ENCODE data around the gene U2SURP. TPM values are rescaled to one million over a fixed set of nuclear protein-coding genes. Genes with fewer than 3 reads are reported as not detected.

Gene U2SURP
- total RNA-seq, 1 donor from 2014 or later = 232 TPM

DNA sequence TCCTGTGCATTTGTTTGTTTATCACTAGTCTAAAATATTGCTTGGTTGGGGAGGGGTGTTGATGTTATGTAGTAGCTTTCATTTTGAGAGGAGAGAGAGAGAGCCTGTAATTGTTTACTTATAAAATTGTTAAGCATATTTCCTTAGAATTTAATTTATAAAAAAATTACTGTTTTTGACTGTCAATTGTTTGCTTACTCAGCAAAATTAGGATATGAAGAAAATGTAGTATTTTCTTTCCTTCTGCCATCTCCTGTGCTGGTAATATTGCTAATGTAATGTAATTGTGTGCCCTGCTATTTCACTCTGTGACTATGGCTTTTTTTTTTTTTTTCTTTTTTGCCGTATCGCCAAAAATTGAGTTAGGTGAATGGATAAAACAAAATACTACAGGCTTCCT lies 3.5 kb downstream of the U2SURP start:
- Mint-ChIP-seq H3K36me3 (peaks cover 7% of the 10 kb centered on the region), H3K27ac (no peak overlapping the region), H3K27me3 (ENCODE audit: insufficient read depth, low read depth) (no peaks in the 10 kb centered on the region), H3K4me1 (peaks cover 19% of the 10 kb centered on the region), H3K4me3 (no peak overlapping the region), H3K9me3 (no peaks in the 10 kb centered on the region)
- Histone ChIP-seq H3K27me3 (no peaks in the 10 kb centered on the region), H3K4me1 (peaks cover 16% of the 10 kb centered on the region), H3K79me2 (ENCODE audit: low read depth) (peaks cover 93% of the 10 kb centered on the region), H3K9ac (no peak overlapping the region), H3K36me3 (no peaks in the 10 kb centered on the region), H3K27ac (no peak overlapping the region), H4K20me1 (ENCODE audit: low read depth) (peaks cover 54% of the 10 kb centered on the region), H3K4me2 (no peak overlapping the region), H3K9me3 (ENCODE audit: low read depth) (no peaks in the 10 kb centered on the region), H2AFZ (replicated peaks) (no peak overlapping the region), H3F3A (ENCODE audit: low read depth) (peaks cover 25% of the 10 kb centered on the region), H3K4me3 (no peak overlapping the region)
- DNase-seq (ENCODE audit: low spot score) = no peak
- no peak for TF ChIP-seq EZH2 (IDR thresholded peaks at IDR 0.05)
- TF ChIP-seq, protein P1, sequence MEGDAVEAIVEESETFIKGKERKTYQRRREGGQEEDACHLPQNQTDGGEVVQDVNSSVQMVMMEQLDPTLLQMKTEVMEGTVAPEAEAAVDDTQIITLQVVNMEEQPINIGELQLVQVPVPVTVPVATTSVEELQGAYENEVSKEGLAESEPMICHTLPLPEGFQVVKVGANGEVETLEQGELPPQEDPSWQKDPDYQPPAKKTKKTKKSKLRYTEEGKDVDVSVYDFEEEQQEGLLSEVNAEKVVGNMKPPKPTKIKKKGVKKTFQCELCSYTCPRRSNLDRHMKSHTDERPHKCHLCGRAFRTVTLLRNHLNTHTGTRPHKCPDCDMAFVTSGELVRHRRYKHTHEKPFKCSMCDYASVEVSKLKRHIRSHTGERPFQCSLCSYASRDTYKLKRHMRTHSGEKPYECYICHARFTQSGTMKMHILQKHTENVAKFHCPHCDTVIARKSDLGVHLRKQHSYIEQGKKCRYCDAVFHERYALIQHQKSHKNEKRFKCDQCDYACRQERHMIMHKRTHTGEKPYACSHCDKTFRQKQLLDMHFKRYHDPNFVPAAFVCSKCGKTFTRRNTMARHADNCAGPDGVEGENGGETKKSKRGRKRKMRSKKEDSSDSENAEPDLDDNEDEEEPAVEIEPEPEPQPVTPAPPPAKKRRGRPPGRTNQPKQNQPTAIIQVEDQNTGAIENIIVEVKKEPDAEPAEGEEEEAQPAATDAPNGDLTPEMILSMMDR (IDR thresholded peaks at IDR 0.05) = no peak
- TF ChIP-seq EZH2phosphoT487 (IDR thresholded peaks at IDR 0.05) = no peak

DNA sequence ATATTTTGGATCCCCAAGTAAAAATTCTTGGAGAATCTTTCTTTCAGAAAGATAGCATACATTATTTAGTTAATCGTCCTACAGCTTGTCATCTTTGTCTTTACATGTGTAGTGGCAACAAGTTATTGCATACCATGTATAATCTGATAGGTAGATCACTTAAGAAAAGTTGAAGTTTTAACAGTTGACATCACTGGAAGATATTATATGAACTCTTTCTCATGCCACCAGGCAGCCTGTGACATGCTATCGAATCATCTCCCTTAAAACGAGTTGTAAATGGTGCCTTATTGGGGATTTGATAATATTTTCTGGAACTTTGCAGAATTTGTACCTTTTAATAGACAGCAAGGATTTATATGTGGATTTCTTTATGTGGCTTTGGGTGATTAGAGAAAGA lies 8.7 kb downstream of the U2SURP start:
- H3K36me3 ChIP-seq = peaks cover 20% of the 10 kb centered on the region
- Mint-ChIP-seq H3K27ac (no peak overlapping the region), H3K36me3 (peaks cover 7% of the 10 kb centered on the region), H3K4me1 (peaks cover 3% of the 10 kb centered on the region), H3K9me3 (no peaks in the 10 kb centered on the region), H3K27me3 (ENCODE audit: insufficient read depth, low read depth) (no peaks in the 10 kb centered on the region), H3K4me3 (no peak overlapping the region)
- peaks cover 5% of the 10 kb centered on the region for H3F3A ChIP-seq (ENCODE audit: low read depth)
- no peaks in the 10 kb centered on the region for H3K9me3 ChIP-seq (ENCODE audit: low read depth)
- H3K9ac ChIP-seq = no peak overlapping the region
- H3K27me3 ChIP-seq = no peaks in the 10 kb centered on the region
- no peak overlapping the region for H3K4me3 ChIP-seq
- no peak for DNase-seq (ENCODE audit: low spot score)
- H3K4me1 ChIP-seq = no peaks in the 10 kb centered on the region
- no peak overlapping the region for H3K4me2 ChIP-seq
- TF ChIP-seq EZH2phosphoT487 (IDR thresholded peaks at IDR 0.05) (no peak), EZH2 (IDR thresholded peaks at IDR 0.05) (no peak)
- TF ChIP-seq, protein P1 (IDR thresholded peaks at IDR 0.05) = no peak
- H4K20me1 ChIP-seq (ENCODE audit: low read depth) = peaks cover 81% of the 10 kb centered on the region
- no peak overlapping the region for H2AFZ ChIP-seq (replicated peaks)
- H3K79me2 ChIP-seq (ENCODE audit: low read depth) = peaks cover 100% of the 10 kb centered on the region
- H3K27ac ChIP-seq = no peak overlapping the region

DNA sequence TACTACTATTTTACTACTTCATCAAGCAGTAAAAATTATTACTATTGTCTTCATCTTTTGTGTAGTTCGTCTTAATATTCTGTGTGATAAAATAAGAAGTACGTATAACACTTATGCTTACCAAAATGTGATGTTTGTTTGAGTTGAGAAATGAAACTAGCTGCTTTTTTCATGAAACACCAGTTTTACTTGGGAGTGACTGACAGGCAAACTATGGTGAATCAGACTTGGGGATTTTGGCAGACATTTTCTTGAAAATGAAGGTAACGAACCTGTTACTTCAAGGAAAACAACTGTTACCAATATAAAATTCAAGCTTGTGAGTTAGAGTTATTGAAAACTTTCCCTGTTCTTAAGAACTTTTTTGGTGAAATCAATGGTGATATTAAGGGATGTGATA lies 10.3 kb downstream of the U2SURP start:
- peaks cover 84% of the 10 kb centered on the region for H4K20me1 ChIP-seq (ENCODE audit: low read depth)
- no peak overlapping the region for H3K4me2 ChIP-seq
- Mint-ChIP-seq H3K27me3 (ENCODE audit: insufficient read depth, low read depth) (no peaks in the 10 kb centered on the region), H3K4me3 (no peak overlapping the region), H3K27ac (no peak overlapping the region), H3K36me3 (peaks cover 9% of the 10 kb centered on the region), H3K9me3 (no peaks in the 10 kb centered on the region), H3K4me1 (peaks cover 3% of the 10 kb centered on the region)
- no peaks in the 10 kb centered on the region for H3K9me3 ChIP-seq (ENCODE audit: low read depth)
- peaks cover 30% of the 10 kb centered on the region for H3K36me3 ChIP-seq
- H3F3A ChIP-seq (ENCODE audit: low read depth) = peaks cover 11% of the 10 kb centered on the region
- no peak for DNase-seq (ENCODE audit: low spot score)
- H3K4me1 ChIP-seq = no peaks in the 10 kb centered on the region
- no peak overlapping the region for H2AFZ ChIP-seq (replicated peaks)
- H3K27me3 ChIP-seq = no peaks in the 10 kb centered on the region
- no peak overlapping the region for H3K27ac ChIP-seq
- TF ChIP-seq EZH2phosphoT487 (IDR thresholded peaks at IDR 0.05) (no peak), EZH2 (IDR thresholded peaks at IDR 0.05) (no peak)
- TF ChIP-seq, protein P1 (IDR thresholded peaks at IDR 0.05) = no peak
- H3K4me3 ChIP-seq = no peak overlapping the region
- H3K9ac ChIP-seq = no peak overlapping the region
- H3K79me2 ChIP-seq (ENCODE audit: low read depth) = peaks cover 94% of the 10 kb centered on the region
